Measurements from ENCODE around the gene ZNF574.

Gene ZNF574

GRCh38 chr19:42115705-42116104 is 39.7 kb downstream of the ZNF574 start:
- DNase-seq (ENCODE audit: low spot score) (no peak), ATAC-seq (ENCODE audit: low read depth) (no peak)
- Histone ChIP-seq H3K4me3 (ENCODE audit: severe bottlenecking) (no peak overlapping the region), H3K27ac (ENCODE audit: poor library complexity, severe bottlenecking) (peak overlapping the region; percentile 96), H3K4me1 (ENCODE audit: insufficient read depth, poor library complexity, severe bottlenecking) (peaks cover 42% of the 10 kb centered on the region), H3K36me3 (ENCODE audit: low read depth) (no peaks in the 10 kb centered on the region), H3K9me3 (ENCODE audit: severe bottlenecking) (no peaks in the 10 kb centered on the region), H3K27me3 (ENCODE audit: insufficient read depth, poor library complexity, severe bottlenecking) (no peaks in the 10 kb centered on the region)
- no peak for TF ChIP-seq CTCF (IDR thresholded peaks at IDR 0.05; ENCODE audit: poor library complexity, severe bottlenecking)

- DNase-seq (ENCODE audit: low spot score), result no peak
- Histone ChIP-seq H3K27ac (ENCODE audit: poor library complexity, severe bottlenecking) (no peak overlapping the region), H3K4me3 (ENCODE audit: severe bottlenecking) (no peak overlapping the region), H3K4me1 (ENCODE audit: insufficient read depth, poor library complexity, severe bottlenecking) (peaks cover 44% of the 10 kb centered on the region), H3K27me3 (ENCODE audit: insufficient read depth, poor library complexity, severe bottlenecking) (no peaks in the 10 kb centered on the region), H3K9me3 (ENCODE audit: severe bottlenecking) (no peaks in the 10 kb centered on the region), H3K36me3 (ENCODE audit: low read depth) (no peaks in the 10 kb centered on the region)
- TF ChIP-seq CTCF (IDR thresholded peaks at IDR 0.05; ENCODE audit: poor library complexity, severe bottlenecking), result no peak
- no peak for ATAC-seq (ENCODE audit: low read depth)
Observed at GRCh38 chr19:42116308-42117075, 40.5 kb downstream of the ZNF574 start.

- TF ChIP-seq CTCF (IDR thresholded peaks at IDR 0.05; ENCODE audit: poor library complexity, severe bottlenecking), result no peak
- no peak overlapping the region for H3K27ac ChIP-seq (ENCODE audit: poor library complexity, severe bottlenecking)
Observed at GRCh38 chr19:42117076-42117475, 41.1 kb downstream of the ZNF574 start.

GRCh38 chr19:42120276-42120980 is 44.5 kb downstream of the ZNF574 start:
- Histone ChIP-seq H3K36me3 (ENCODE audit: low read depth) (no peaks in the 10 kb centered on the region), H3K4me1 (ENCODE audit: insufficient read depth, poor library complexity, severe bottlenecking) (peaks cover 17% of the 10 kb centered on the region), H3K27ac (ENCODE audit: poor library complexity, severe bottlenecking) (peak overlapping the region; percentile 79), H3K27me3 (ENCODE audit: insufficient read depth, poor library complexity, severe bottlenecking) (no peaks in the 10 kb centered on the region), H3K4me3 (ENCODE audit: severe bottlenecking) (no peak overlapping the region), H3K9me3 (ENCODE audit: severe bottlenecking) (no peaks in the 10 kb centered on the region)
- ATAC-seq (ENCODE audit: low read depth), result no peak
- no peak for DNase-seq (ENCODE audit: low spot score)
- TF ChIP-seq CTCF (IDR thresholded peaks at IDR 0.05; ENCODE audit: poor library complexity, severe bottlenecking), result no peak

More at GRCh38 chr19:42117076-42117475, 41.1 kb downstream of the ZNF574 start:
- no peak for ATAC-seq (ENCODE audit: low read depth)
- H3K36me3 ChIP-seq (ENCODE audit: low read depth), result no peaks in the 10 kb centered on the region
- DNase-seq (ENCODE audit: low spot score), result no peak
- no peak overlapping the region for H3K4me3 ChIP-seq (ENCODE audit: severe bottlenecking)
- peaks cover 44% of the 10 kb centered on the region for H3K4me1 ChIP-seq (ENCODE audit: insufficient read depth, poor library complexity, severe bottlenecking)
- no peaks in the 10 kb centered on the region for H3K9me3 ChIP-seq (ENCODE audit: severe bottlenecking)
- H3K27me3 ChIP-seq (ENCODE audit: insufficient read depth, poor library complexity, severe bottlenecking), result no peaks in the 10 kb centered on the region

Measured in RWPE2 (cell line).